Neuronal stem cell (in vitro differentiated cells): Measurements from ENCODE around the gene PCA3. TPM values are rescaled to one million over a fixed set of nuclear protein-coding genes. Genes with fewer than 3 reads are reported as not detected.

Experiments used
- DNase-seq: peaks from one replicate; pipeline ENCODE4 v3.0.0-alpha.2; 2013; ENCODE audit warnings: low spot score
- H2AFZ ChIP-seq: one replicate; pipeline ENCODE4 v1.6.1; 2013; ENCODE audit warnings: mild to moderate bottlenecking, low read length, inconsistent platforms
- H2AK5ac ChIP-seq: 2 replicates; pipeline ENCODE4 v1.6.1; 2013; ENCODE audit warnings: low read depth, mild to moderate bottlenecking, inconsistent platforms, low read length, moderate library complexity, mixed read lengths
- H2BK120ac ChIP-seq: 2 replicates; pipeline ENCODE4 v1.6.1; 2013; ENCODE audit warnings: low read depth, mild to moderate bottlenecking, inconsistent platforms, low read length, moderate library complexity, mixed read lengths
- H2BK12ac ChIP-seq: one replicate; pipeline ENCODE4 v1.6.1; 2013; ENCODE audit warnings: low read length, inconsistent platforms
- H2BK15ac ChIP-seq: 2 replicates; pipeline ENCODE4 v1.6.1; 2013; ENCODE audit warnings: mild to moderate bottlenecking, low read length, inconsistent platforms, mixed read lengths
- H2BK5ac ChIP-seq: one replicate; pipeline ENCODE4 v1.6.1; 2013; ENCODE audit warnings: inconsistent platforms, mild to moderate bottlenecking, low read length, moderate library complexity
- H3K14ac ChIP-seq: one replicate; pipeline ENCODE4 v1.6.1; 2013; ENCODE audit warnings: low read length, inconsistent platforms
- H3K18ac ChIP-seq: 2 replicates; pipeline ENCODE4 v1.6.1; 2013; ENCODE audit warnings: low read length, inconsistent platforms
- H3K23ac ChIP-seq: 2 replicates; pipeline ENCODE4 v1.6.1; 2013; ENCODE audit warnings: low read depth, mild to moderate bottlenecking, mixed read lengths, low read length, inconsistent platforms; ENCODE audit not compliant: poor library complexity
- H3K27ac ChIP-seq: replicated peaks from 3 replicates; pipeline ENCODE4 v1.5.1; 2013; ENCODE audit warnings: low read length, inconsistent platforms
- H3K27me3 ChIP-seq, 3 experiments: 2 replicates each; pipeline ENCODE4 v1.6.1; 2013; ENCODE audit warnings: low read length in 3 of 3, mild to moderate bottlenecking in 2 of 3, inconsistent platforms in 1 of 3, low read depth in 1 of 3, mixed read lengths in 1 of 3, moderate library complexity in 1 of 3; ENCODE audit not compliant: control insufficient read depth in 3 of 3, insufficient read depth in 3 of 3
- H3K36me3 ChIP-seq, 2 donors: replicated peaks in 1 of 2; 2 replicates each; pipeline ENCODE4 v1.6.1; 2013; ENCODE audit warnings: low read length in 2 of 2; ENCODE audit not compliant: control insufficient read depth in 2 of 2, insufficient read depth in 2 of 2
- H3K4ac ChIP-seq: 2 replicates; pipeline ENCODE4 v1.6.1; 2013; ENCODE audit warnings: inconsistent platforms, mild to moderate bottlenecking, low read length, moderate library complexity
- H3K4me1 ChIP-seq, 2 donors: 1 replicate in 1 of 2; 2 replicates in 1 of 2; pipeline ENCODE4 v1.6.1; 2013; ENCODE audit warnings: low read length in 2 of 2, low read depth in 1 of 2; ENCODE audit not compliant: control insufficient read depth in 2 of 2, insufficient read depth in 1 of 2
- H3K4me2 ChIP-seq: one replicate; pipeline ENCODE4 v1.6.1; 2013; ENCODE audit warnings: mild to moderate bottlenecking, low read length, inconsistent platforms; ENCODE audit not compliant: insufficient read depth, poor library complexity, severe bottlenecking
- H3K4me3 ChIP-seq, 2 donors: 2 replicates each; pipeline ENCODE4 v1.5.1; 2013; ENCODE audit warnings: low read length in 2 of 2, mild to moderate bottlenecking in 2 of 2, inconsistent platforms in 1 of 2, moderate library complexity in 1 of 2
- H3K79me1 ChIP-seq: one replicate; pipeline ENCODE4 v1.6.1; 2013; ENCODE audit warnings: low read depth, mild to moderate bottlenecking, inconsistent platforms, low read length, moderate library complexity
- H3K9ac ChIP-seq: one replicate; pipeline ENCODE4 v1.6.1; 2013; ENCODE audit warnings: mild to moderate bottlenecking, low read depth, low read length, inconsistent platforms; ENCODE audit not compliant: poor library complexity
- H3K9me3 ChIP-seq, 2 donors: replicated peaks in 1 of 2; 2 replicates each; pipeline versions ENCODE3 to v1.6.1; 2013; ENCODE audit warnings: low read length in 2 of 2, mild to moderate bottlenecking in 2 of 2, inconsistent platforms in 1 of 2, low read depth in 1 of 2, mixed read lengths in 1 of 2, moderate library complexity in 1 of 2; ENCODE audit not compliant: control insufficient read depth in 2 of 2, insufficient read depth in 1 of 2
- H4K8ac ChIP-seq: one replicate; pipeline ENCODE4 v1.6.1; 2013; ENCODE audit warnings: low read depth, mild to moderate bottlenecking, inconsistent platforms, low read length, moderate library complexity
- H4K91ac ChIP-seq: one replicate; pipeline ENCODE4 v1.6.1; 2013; ENCODE audit warnings: low read length, low read depth, mild to moderate bottlenecking, inconsistent platforms; ENCODE audit not compliant: poor library complexity
- WGBS, 2 donors: extraction: QIAGEN DNeasy Blood & Tissue Kit; methylation state at CpG; one replicate each; pipeline ENCODE4 v1.1.7; 2013; ENCODE audit warnings: missing lambda C conversion rate in 2 of 2, mixed read lengths in 1 of 2; ENCODE audit not compliant: insufficient read length in 2 of 2, insufficient replicate concordance in 1 of 2; ENCODE audit errors: extremely low coverage in 2 of 2; 5-methylcytosine and 5-hydroxymethylcytosine counted together
- polyA plus RNA-seq, 2 experiments: library from polyadenylated mRNA; stranded (reverse); fragments of 200-250 nt; gene quantifications; one replicate each; pipeline ENCODE4 v1.2.3, GENCODE V29; 2013

The PCA3 gene
- 0.04 TPM for polyA plus RNA-seq (2013, experiment 1 of 2)
- polyA plus RNA-seq (2013, experiment 2 of 2): 0.07 TPM

GRCh38 chr9:76764138-76764537 lies at the start of gene PCA3:
TSS of gene PCA3 (plus strand) at chr9:76764438.
- no peak within 1 kb of the TSS for H3K4me3 ChIP-seq
- H3K36me3 ChIP-seq: no peaks in the 10 kb centered on the region
- no peak within 1 kb of the TSS for H2AK5ac ChIP-seq
- H3K9me3 ChIP-seq: no peaks in the 10 kb centered on the region
- H3K14ac ChIP-seq: no peak within 1 kb of the TSS
- no peak for DNase-seq
- no peaks in the 10 kb centered on the region for H3K4me1 ChIP-seq
- no CpG with 5 or more reads among the region's 4 CpGs for WGBS, 2 donors
- H3K27ac ChIP-seq: no peak within 1 kb of the TSS
- no peak within 1 kb of the TSS for H4K8ac ChIP-seq
- no peak within 1 kb of the TSS for H2BK15ac ChIP-seq
- no peaks in the 10 kb centered on the region for H3K79me1 ChIP-seq
- no peak within 1 kb of the TSS for H3K4me2 ChIP-seq
- no peak within 1 kb of the TSS for H4K91ac ChIP-seq
- no peak within 1 kb of the TSS for H2BK120ac ChIP-seq
- H3K9ac ChIP-seq: no peak within 1 kb of the TSS
- no peak within 1 kb of the TSS for H2AFZ ChIP-seq
- H3K27me3 ChIP-seq: no peaks in the 10 kb centered on the region
- no peak within 1 kb of the TSS for H2BK12ac ChIP-seq
- no peak within 1 kb of the TSS for H3K18ac ChIP-seq
- H3K4ac ChIP-seq: no peak within 1 kb of the TSS
- no peak within 1 kb of the TSS for H3K23ac ChIP-seq
- H2BK5ac ChIP-seq: no peak within 1 kb of the TSS

- H4K91ac ChIP-seq: no peak overlapping the region
- H2BK120ac ChIP-seq: no peak overlapping the region
- no peak for DNase-seq
- H3K4me2 ChIP-seq: no peak overlapping the region
- H4K8ac ChIP-seq: no peak overlapping the region
- H3K14ac ChIP-seq: no peak overlapping the region
- H3K4me1 ChIP-seq: no peaks in the 10 kb centered on the region
- H2BK12ac ChIP-seq: no peak overlapping the region
- no peak overlapping the region for H2AK5ac ChIP-seq
- peaks cover 0 to 2% of the 10 kb centered on the region in 2 donors for H3K36me3 ChIP-seq
- no CpG with 5 or more reads among the region's 7 CpGs for WGBS, 2 donors
- H3K4ac ChIP-seq: no peak overlapping the region
- peak overlapping the region; percentile 0 for H2AFZ ChIP-seq
- no peaks in the 10 kb centered on the region for H3K79me1 ChIP-seq
- no peaks in the 10 kb centered on the region for H3K27me3 ChIP-seq
- H3K27ac ChIP-seq: no peak overlapping the region
- H3K9me3 ChIP-seq: no peaks in the 10 kb centered on the region
- H2BK5ac ChIP-seq: no peak overlapping the region
- H3K9ac ChIP-seq: no peak overlapping the region
- H3K23ac ChIP-seq: no peak overlapping the region
- no peak overlapping the region for H3K18ac ChIP-seq
- no peak overlapping the region for H3K4me3 ChIP-seq
- no peak overlapping the region for H2BK15ac ChIP-seq
Measured at GRCh38 chr9:76716085-76716672, 48.1 kb upstream of the PCA3 start.

GRCh38 chr9:76717176-76717575 lies 47.1 kb upstream of the PCA3 start:
- H3K4me2 ChIP-seq: no peak overlapping the region
- no peak overlapping the region for H3K4me3 ChIP-seq
- peaks cover 0 to 2% of the 10 kb centered on the region in 2 donors for H3K36me3 ChIP-seq
- H3K14ac ChIP-seq: no peak overlapping the region
- H3K9me3 ChIP-seq: no peaks in the 10 kb centered on the region
- no peaks in the 10 kb centered on the region for H3K79me1 ChIP-seq
- no peak overlapping the region for H3K9ac ChIP-seq
- H3K4me1 ChIP-seq: no peaks in the 10 kb centered on the region
- H3K4ac ChIP-seq: no peak overlapping the region
- H2BK5ac ChIP-seq: no peak overlapping the region
- H3K27me3 ChIP-seq: no peaks in the 10 kb centered on the region
- H2BK15ac ChIP-seq: no peak overlapping the region
- no peak overlapping the region for H2AFZ ChIP-seq
- H2BK120ac ChIP-seq: no peak overlapping the region
- no peak for DNase-seq
- no peak overlapping the region for H2AK5ac ChIP-seq
- H3K23ac ChIP-seq: no peak overlapping the region
- no CpG with 5 or more reads among the region's 5 CpGs for WGBS, 2 donors
- no peak overlapping the region for H4K8ac ChIP-seq
- no peak overlapping the region for H2BK12ac ChIP-seq
- H3K18ac ChIP-seq: no peak overlapping the region
- no peak overlapping the region for H3K27ac ChIP-seq
- no peak overlapping the region for H4K91ac ChIP-seq

- H3K23ac ChIP-seq: no peak overlapping the region
- H3K14ac ChIP-seq: no peak overlapping the region
- H3K18ac ChIP-seq: no peak overlapping the region
- H2BK5ac ChIP-seq: no peak overlapping the region
- no peak overlapping the region for H2AK5ac ChIP-seq
- no peak overlapping the region for H3K9ac ChIP-seq
- no peaks in the 10 kb centered on the region for H3K4me1 ChIP-seq
- H2BK15ac ChIP-seq: no peak overlapping the region
- no peak overlapping the region for H3K4me3 ChIP-seq
- no peaks in the 10 kb centered on the region for H3K9me3 ChIP-seq
- DNase-seq: no peak
- no peak overlapping the region for H2BK12ac ChIP-seq
- H4K91ac ChIP-seq: no peak overlapping the region
- no peak overlapping the region for H2BK120ac ChIP-seq
- no peak overlapping the region for H4K8ac ChIP-seq
- H3K36me3 ChIP-seq: peaks cover 0 to 2% of the 10 kb centered on the region in 2 donors
- no peak overlapping the region for H3K4me2 ChIP-seq
- H3K27ac ChIP-seq: no peak overlapping the region
- no peak overlapping the region for H2AFZ ChIP-seq
- WGBS, 2 donors: no CpG with 5 or more reads among the region's 5 CpGs
- no peaks in the 10 kb centered on the region for H3K27me3 ChIP-seq
- H3K79me1 ChIP-seq: no peaks in the 10 kb centered on the region
- no peak overlapping the region for H3K4ac ChIP-seq
Measured at GRCh38 chr9:76717613-76718012, 46.6 kb upstream of the PCA3 start.
